T-helper 1 cell (primary cell): Measurements from ENCODE around the gene TGFBRAP1.
"Not testable (repeated sequence)": the region's sequence is repeated elsewhere in the genome, so short reads cannot be mapped to it uniquely, and the experiment has no call there.

Source experiments
- DNase-seq, 5 donors: peaks; one replicate each; pipeline ENCODE4 v3.0.0-alpha.2; 2012 to 2020

Gene TGFBRAP1

DNA sequence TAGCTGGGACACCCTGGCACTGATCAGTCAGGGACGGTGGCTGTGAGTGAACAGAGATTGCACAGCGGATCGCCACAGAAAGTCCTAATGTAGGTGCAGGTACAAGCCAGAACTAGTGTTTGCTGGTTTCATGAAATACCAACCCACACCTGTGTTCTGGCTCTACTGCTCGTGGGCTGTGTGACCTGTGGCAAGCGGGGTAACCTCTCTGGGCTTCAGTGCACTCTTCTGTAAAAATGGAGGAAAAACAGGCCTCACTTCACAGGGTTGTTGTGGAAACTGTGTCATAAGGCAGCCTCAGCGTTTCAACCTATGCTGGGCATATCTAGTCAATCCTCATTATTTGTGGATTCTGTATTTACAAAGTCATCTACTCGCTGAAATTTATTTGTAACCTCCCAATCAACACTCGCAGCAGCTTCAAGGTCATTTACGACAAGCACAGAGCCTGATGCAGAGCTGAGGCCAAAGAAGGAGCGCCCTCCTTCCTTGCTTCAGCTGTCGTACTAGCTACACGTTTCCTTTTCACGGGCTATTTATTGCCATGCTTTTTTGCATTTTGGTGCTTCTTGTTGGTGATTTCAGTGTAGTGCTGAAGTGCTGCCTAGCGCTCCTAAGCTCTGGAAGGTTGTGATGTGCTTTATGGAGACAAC lies 58.0 kb downstream of the TGFBRAP1 start:
- DNase-seq, result no peak

DNA sequence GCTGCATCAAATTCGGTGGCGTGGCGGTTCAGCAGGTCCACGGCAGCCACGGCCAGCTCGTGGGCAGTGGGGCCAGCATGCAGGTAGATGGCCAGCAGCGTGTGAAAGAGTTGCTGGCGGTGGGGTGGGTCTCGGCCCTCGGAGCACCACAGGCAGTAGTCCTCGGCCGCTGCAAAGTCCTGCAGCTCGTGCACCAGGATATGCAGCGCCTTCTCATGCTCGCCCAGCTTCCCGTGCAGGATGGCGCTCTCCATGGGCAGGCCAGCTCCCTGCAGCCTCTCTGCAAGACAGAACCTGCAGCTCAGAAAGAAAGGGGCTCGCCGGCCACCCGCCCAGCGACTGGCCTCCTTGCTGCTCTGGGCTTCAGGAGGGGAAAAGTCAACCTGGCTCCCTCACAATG lies 60.1 kb downstream of the TGFBRAP1 start:
- DNase-seq, result no peak

GRCh38 chr2:105262651-105263091 lies 66.9 kb downstream of the TGFBRAP1 start:
- no peak for DNase-seq

DNA sequence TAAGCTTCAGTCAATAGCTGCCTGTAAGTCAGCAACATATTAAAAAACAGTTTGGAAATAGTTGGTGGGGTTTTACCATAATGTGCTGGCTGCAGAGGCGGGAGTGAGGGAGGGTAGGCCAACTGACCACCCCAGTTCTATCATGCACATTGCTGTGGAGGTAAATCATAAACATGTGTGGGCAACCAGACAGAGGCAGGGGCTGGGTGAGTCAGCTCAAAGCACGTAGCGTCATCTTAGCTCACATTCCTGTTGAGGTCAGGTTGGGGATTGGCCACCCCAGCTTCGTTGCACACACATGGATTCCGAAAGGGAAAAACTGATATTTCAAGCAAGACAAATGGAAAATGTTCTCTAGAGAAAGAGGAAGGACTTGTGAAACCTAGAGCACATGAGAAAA lies 68.5 kb downstream of the TGFBRAP1 start:
- no peak for DNase-seq

DNA sequence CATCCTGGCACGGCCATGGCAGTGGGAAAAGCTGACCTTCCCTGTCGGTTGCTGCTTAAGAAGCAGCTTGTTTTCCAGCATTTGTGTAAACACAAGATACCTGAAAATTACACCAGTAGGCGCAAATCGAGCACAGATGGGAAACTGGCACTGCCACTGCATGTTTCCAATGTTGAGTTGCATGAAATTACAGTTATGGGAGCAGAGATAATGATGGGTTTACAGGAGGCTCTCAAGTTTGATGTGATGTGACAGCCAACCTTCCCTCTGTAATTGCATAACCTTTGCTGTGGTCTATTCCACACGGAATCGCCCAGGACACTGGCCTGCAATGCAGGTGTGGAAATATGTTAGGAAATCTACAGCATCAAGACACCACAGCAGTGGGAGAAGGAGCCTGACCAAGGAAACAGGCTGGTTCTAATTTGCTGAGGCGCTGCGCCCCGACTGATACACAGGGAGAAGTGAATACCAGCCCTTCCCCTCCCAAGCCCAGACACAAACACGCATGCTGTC lies 70.6 kb downstream of the TGFBRAP1 start:
- no peak for DNase-seq

DNA sequence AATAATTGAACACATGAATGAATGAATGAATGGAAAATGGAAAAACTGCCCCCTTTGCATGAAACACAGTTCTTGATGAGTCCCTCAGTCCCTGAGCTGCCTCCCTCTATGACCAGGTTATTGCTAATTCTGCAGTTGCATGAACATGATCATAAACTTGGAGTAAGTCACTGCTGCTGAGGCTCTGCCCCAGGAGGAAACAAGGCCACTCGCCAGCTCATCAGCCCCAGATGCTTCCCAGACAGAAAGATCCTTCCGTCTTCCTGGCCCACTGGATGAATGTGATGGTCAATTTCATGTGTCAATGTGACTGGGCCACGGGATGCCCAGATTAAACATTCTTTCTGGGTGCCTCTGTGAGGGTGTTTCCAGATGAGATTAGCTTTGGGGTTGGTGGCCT lies 71.6 kb downstream of the TGFBRAP1 start:
- no peak for DNase-seq

- no peak for DNase-seq
Observed at GRCh38 chr2:105256431-105257047, 73.0 kb downstream of the TGFBRAP1 start.

DNA sequence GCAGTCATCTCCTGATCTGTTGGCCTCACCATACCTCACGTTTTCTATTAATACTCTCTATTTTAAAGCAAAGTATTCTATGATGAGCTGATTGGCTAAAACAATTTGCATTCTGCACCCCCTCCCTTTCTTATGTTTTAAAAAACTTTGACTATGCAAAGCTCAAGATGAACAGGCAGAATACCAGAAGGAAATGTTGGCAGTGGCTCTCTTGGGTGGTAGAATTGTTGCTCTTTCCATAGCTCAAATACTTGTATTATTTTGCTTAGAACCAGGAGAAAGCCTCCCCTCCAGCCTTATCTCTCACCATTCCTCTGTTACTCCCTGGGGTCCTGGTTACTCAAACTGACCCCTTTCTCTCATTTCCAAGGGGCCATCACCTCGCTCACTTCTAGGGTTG lies 73.6 kb downstream of the TGFBRAP1 start:
- DNase-seq, result no peak

GRCh38 chr2:105254531-105255210 lies 74.9 kb downstream of the TGFBRAP1 start:
- no peak for DNase-seq

- DNase-seq, result no peak
Observed at GRCh38 chr2:105252271-105252670, 77.3 kb downstream of the TGFBRAP1 start.

GRCh38 chr2:105251016-105251648 lies 78.4 kb downstream of the TGFBRAP1 start:
- DNase-seq, result not testable (repeated sequence)

DNA sequence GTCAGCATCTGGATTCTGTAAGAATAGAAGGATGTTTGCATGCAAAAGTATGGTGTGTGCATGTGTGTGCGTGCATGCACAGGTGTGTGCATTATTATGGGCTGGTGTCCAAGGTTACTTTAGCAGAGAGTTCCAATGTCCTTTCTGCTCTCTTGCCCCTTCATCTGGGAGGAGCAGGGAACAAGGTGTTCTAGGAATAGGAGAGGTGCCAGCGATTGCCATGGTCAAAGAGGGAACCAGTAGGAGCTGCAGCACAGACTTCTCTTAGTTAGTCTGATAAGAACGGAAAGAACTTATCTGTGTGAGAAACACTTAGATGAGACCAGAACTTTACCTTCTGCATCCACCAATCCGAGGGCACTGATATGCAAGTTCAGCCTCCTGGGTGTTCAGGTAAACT lies 79.6 kb downstream of the TGFBRAP1 start:
- no peak for DNase-seq

DNA sequence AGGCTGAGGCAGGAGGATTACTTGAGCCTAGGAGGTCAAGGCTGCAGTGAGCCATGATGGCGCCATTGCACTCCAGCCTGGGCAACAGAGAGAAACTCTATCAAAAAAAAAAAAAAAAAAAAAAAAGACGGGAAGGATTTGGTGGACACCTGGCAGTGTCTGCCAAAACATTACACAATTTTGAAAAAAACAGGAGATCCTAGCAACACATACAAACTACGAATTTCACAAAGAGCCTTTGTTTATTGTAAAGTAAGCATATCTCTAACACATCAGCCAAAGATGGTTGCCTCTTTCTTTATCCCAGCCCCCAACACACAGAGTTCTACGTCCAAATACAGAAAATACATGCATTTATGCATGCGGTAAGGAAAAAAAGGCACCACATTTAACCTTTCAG lies 80.4 kb downstream of the TGFBRAP1 start:
- DNase-seq, result no peak

- DNase-seq, result no peak
Observed at GRCh38 chr2:105248316-105249070, 81.0 kb downstream of the TGFBRAP1 start.

- DNase-seq, result no peak
Observed at GRCh38 chr2:105244451-105244850, 85.1 kb downstream of the TGFBRAP1 start.

- DNase-seq, result no peak
Observed at GRCh38 chr2:105243961-105244360, 85.6 kb downstream of the TGFBRAP1 start.

DNA sequence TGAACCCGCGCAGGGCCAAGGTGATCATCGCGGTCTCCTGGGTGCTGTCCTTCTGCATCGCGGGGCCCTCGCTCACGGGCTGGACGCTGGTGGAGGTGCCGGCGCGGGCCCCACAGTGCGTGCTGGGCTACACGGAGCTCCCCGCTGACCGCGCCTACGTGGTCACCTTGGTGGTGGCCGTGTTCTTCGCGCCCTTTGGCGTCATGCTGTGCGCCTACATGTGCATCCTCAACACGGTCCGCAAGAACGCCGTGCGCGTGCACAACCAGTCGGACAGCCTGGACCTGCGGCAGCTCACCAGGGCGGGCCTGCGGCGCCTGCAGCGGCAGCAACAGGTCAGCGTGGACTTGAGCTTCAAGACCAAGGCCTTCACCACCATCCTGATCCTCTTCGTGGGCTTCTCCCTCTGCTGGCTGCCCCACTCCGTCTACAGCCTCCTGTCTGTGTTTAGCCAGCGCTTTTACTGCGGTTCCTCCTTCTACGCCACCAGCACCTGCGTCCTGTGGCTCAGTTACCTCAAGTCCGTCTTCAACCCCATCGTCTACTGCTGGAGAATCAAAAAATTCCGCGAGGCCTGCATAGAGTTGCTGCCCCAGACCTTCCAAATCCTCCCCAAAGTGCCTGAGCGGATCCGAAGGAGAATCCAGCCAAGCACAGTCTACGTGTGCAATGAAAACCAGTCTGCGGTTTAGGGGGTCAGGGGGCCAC lies 87.1 kb downstream of the TGFBRAP1 start:
- DNase-seq, result no peak

- DNase-seq, result no peak
Observed at GRCh38 chr2:105241443-105241842, 88.1 kb downstream of the TGFBRAP1 start, which contains the start of gene GPR45. Gene GPR45 (plus strand): TSS chr2:105241743. CDS start chr2:105241859, 116 bp downstream.

DNA sequence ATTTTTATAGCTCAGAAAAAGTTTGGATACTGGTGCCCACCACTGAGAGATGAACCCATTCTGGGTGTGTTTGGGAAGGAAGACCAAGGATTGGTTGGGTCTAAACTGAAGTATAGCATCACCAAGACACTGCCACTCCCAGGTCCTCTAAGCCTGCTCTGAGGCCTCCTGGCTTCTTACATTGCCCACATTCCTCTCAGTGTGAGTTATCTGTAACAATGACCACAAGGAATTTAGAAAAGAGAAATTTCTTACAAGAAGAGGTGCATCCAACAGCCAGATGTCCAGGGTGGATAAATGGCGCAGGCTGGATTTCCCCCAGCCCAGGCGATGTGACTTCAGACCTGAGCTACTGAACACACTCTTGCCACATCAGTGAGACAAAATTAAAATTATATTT lies 89.6 kb downstream of the TGFBRAP1 start:
- no peak for DNase-seq

DNA sequence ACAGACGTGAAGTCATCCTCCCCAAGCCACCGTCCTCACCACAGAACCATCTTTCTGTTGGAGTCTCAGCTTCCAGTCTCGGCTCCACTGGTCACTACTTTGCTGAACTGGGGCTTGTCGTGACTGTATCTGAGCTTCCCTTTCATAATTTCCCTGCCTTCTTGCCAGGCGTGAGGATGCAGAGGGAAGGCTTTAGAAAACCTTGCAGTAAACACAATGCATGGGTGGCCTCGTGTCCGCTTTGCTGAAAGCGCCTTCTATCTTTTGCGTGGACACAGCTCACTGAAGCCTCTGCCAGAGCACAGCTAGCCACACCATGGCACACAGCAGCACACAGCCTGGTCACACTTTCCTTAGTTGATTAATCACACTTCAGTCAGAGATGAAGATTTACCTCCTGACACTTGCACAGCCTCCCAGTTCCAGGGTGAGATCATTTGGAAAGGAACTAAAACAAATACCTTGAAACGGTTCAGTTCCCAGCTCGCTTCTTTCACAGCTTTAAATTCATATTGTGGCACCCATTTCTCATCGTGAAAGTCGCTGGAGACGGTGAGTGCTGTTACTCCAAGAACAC lies 90.8 kb downstream of the TGFBRAP1 start:
- DNase-seq, result no peak

DNA sequence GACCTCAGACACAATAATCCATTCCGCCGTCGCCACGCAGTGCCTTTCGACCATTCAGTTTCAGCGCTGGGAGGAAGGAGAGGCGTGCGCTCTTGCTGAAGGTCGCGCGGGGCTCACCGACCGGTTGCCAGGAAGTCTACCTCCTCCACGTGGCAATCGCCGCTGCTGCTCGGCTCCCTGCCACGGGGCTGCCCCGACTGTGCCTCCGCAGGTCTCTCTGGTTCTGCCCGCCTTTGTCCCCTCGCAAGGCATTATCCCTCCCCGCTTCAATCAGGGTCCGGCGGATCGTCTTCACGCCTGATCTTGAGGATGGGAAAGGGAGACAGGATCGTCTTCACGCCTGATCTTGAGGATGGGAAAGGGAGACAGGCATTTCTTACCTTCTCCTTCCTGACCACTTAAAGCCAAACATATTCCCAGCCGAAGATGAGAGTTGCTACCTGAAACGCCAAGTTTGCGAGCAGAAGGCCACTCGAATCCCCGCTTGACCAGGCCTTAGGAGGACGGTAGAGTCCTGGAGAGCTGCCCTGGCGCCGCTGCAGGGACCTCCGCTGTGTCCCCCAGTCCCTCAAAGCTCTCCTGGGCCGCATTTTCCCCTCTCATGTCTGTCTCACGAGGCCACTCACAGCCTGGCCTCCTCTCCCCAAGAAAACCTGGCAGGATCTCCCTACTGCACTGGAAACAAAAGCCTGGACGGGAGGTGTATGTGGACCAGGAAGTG lies 92.3 kb downstream of the TGFBRAP1 start:
- DNase-seq, result peak in 1 of 5 donors; percentile 2
